Esophagus squamous epithelium (tissue), 5 donors: ENCODE measurements around the gene WFDC5. TPM values are rescaled to one million over a fixed set of nuclear protein-coding genes. Genes with fewer than 3 reads are reported as not detected.

ENCODE experiments used
- DNase-seq: peaks from one replicate; lab custom pipeline; 2025; lab: John Stamatoyannopoulos, UW
- H3K27ac ChIP-seq, 4 donors: fragments of 200-600 bp; sonication (generic); one replicate each; pipeline ENCODE4 v1.5.1; 2016 to 2019; ENCODE audit warnings: mild to moderate bottlenecking in 1 of 4
- H3K27me3 ChIP-seq, 4 donors: fragments of 200-600 bp; sonication (generic); 1 replicate in 3 of 4; 2 replicates in 1 of 4; pipeline versions ENCODE4 v1.5.1 to v1.6.0; 2017 to 2021; ENCODE audit warnings: antibody characterized with exemption in 1 of 4
- H3K36me3 ChIP-seq, 3 donors: fragments of 200-600 bp; sonication (generic); one replicate each; pipeline ENCODE4 v1.5.1; 2016 to 2019
- H3K4me1 ChIP-seq, 3 donors: fragments of 200-600 bp; sonication (generic); one replicate each; pipeline ENCODE4 v1.5.1; 2017 to 2019
- H3K4me3 ChIP-seq, 4 donors: fragments of 200-600 bp; sonication (generic); 1 replicate in 3 of 4; 2 replicates in 1 of 4; pipeline ENCODE4 v1.5.1; 2016 to 2019; ENCODE audit warnings: mild to moderate bottlenecking in 2 of 4, moderate library complexity in 1 of 4
- H3K9me3 ChIP-seq, 3 donors: fragments of 200-600 bp; sonication (generic); one replicate each; pipeline ENCODE4 v1.5.1; 2016 to 2019
- POLR2A ChIP-seq, 4 donors: fragments of 450-650 bp; IDR thresholded peaks; one replicate each; pipeline ENCODE4 v1.6.1; 2017; ENCODE audit warnings: antibody characterized with exemption in 4 of 4, mild to moderate bottlenecking in 4 of 4, moderate library complexity in 3 of 4
- WGBS, 2 donors: methylation state at CpG; one replicate each; pipeline ENCODE4 v1.1.5; 2018; 5-methylcytosine and 5-hydroxymethylcytosine counted together
- intact Hi-C: fragments of 100-400 bp; cut with DNase I; formaldehyde crosslinking; loops from one replicate; pipeline ENCODE4 v1.15.0; 2022
- total RNA-seq, 4 donors: library from RNA; depleted of rRNA; stranded (reverse); fragments of >200 nt; gene quantifications; one replicate each; pipeline ENCODE4 v1.1.0, GENCODE V29; 2016
- TF ChIP-seq, protein P1 (sequence below), 6 experiments: fragments of 450-650 bp in 4 of 6; fragments of 200-600 bp in 2 of 6; sonication (generic) in 2 of 6; IDR thresholded peaks; one replicate each; pipeline ENCODE4 v1.5.1; 2016 to 2019; ENCODE audit warnings: antibody characterized with exemption in 6 of 6, mild to moderate bottlenecking in 4 of 6, moderate library complexity in 4 of 6
- donor health status: DM: yes; HTN: yes; CAD: no.

Gene WFDC5
- total RNA-seq, 4 donors from 2014 or later, result 3.1 to 32.1 (median 4.6) TPM

DNA sequence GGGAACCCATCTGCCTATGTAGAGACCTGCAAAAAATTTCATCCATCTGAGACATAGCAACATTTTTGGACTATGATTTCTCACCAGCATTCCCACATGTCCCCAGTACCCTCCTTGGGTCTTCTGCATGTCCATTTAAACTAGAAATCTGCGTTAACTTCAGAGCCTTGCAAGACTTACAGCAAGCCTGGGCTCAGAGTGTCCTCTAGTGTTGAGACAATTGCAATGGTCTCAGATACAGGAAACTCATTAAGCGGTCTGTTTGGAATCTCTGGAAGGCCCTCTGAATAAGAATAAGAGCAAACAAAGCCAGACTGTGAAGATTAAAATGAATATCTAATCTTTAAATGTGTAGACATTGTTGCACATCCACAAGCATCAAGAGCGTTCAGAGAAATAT is 39.2 kb upstream of the WFDC5 start:
- DNase-seq, result no peak
- no peak overlapping the region for H3K4me3 ChIP-seq
- peaks cover 4 to 21% (median 5%) of the 10 kb centered on the region in 3 donors for H3K4me1 ChIP-seq
- no peak overlapping the region for H3K27ac ChIP-seq
- peaks cover 0 to 2% (median 0%) of the 10 kb centered on the region in 3 donors for H3K9me3 ChIP-seq
- H3K36me3 ChIP-seq, result no peaks in the 10 kb centered on the region
- intact Hi-C loops, result no loop called here
- no peaks in the 10 kb centered on the region for H3K27me3 ChIP-seq
- TF ChIP-seq, protein P1, sequence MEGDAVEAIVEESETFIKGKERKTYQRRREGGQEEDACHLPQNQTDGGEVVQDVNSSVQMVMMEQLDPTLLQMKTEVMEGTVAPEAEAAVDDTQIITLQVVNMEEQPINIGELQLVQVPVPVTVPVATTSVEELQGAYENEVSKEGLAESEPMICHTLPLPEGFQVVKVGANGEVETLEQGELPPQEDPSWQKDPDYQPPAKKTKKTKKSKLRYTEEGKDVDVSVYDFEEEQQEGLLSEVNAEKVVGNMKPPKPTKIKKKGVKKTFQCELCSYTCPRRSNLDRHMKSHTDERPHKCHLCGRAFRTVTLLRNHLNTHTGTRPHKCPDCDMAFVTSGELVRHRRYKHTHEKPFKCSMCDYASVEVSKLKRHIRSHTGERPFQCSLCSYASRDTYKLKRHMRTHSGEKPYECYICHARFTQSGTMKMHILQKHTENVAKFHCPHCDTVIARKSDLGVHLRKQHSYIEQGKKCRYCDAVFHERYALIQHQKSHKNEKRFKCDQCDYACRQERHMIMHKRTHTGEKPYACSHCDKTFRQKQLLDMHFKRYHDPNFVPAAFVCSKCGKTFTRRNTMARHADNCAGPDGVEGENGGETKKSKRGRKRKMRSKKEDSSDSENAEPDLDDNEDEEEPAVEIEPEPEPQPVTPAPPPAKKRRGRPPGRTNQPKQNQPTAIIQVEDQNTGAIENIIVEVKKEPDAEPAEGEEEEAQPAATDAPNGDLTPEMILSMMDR (IDR thresholded peaks at IDR 0.05), result no peak
- TF ChIP-seq POLR2A (IDR thresholded peaks at IDR 0.05), result no peak
- WGBS, 2 donors, result 51 to 73% methylated on average over 3 of the region's 3 CpGs

DNA sequence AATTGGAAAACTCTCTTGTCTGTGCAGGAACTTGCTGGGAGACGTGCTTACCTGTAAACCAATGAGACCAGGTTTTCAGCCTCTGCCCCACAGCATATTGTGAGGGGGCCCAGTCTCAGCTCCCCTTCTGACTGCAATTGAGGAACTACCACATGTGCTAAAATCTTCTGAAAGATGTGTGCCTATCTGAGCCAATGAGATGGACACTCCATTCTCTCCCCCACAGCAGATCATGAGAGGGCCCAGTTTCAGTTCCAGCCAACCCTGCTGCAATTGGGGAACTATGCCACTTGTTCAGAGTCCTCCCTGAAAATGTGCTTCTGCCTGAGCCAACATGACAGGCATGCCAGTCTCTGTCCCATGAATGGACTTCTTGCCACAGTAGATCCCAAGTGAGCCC is 38.8 kb upstream of the WFDC5 start:
- no peak for TF ChIP-seq POLR2A (IDR thresholded peaks at IDR 0.05)
- TF ChIP-seq, protein P1 (IDR thresholded peaks at IDR 0.05), result no peak
- Histone ChIP-seq H3K9me3 (no peaks in the 10 kb centered on the region), H3K27me3 (peaks cover 0 to under 1% (median 0%) of the 10 kb centered on the region in 4 donors), H3K4me1 (peaks cover 4 to 21% (median 5%) of the 10 kb centered on the region in 3 donors), H3K4me3 (no peak overlapping the region), H3K36me3 (no peaks in the 10 kb centered on the region), H3K27ac (no peak overlapping the region)
- DNase-seq, result no peak
- 29 to 67% methylated on average over 1 of the region's 1 CpG for WGBS, 2 donors
- intact Hi-C loops, result no loop called here

DNA sequence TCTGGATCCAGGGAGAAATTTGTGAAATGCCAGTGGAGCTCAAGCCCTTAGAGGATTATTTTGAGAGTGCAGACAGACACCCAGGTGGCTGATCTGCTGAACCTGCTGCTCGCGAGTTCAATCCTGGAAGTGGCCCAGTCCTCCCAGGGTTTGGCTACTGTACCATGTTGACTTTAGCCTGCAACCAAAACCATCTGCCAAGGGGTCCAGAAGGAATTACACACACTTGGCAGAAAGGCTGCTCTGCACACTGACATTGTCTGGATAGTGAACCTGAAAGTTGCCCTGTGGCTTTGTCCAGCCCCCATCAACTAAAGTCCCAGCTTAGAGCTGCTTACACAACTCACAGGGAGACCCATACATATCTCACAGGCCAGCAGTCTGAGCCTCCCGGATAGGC is 38.2 kb upstream of the WFDC5 start:
- Histone ChIP-seq H3K27ac (no peak overlapping the region), H3K36me3 (no peaks in the 10 kb centered on the region), H3K27me3 (peaks cover 0 to 7% (median 0%) of the 10 kb centered on the region in 4 donors), H3K9me3 (no peaks in the 10 kb centered on the region), H3K4me3 (no peak overlapping the region), H3K4me1 (peaks cover 4 to 16% (median 5%) of the 10 kb centered on the region in 3 donors)
- TF ChIP-seq, protein P1 (IDR thresholded peaks at IDR 0.05), result no peak
- no peak for TF ChIP-seq POLR2A (IDR thresholded peaks at IDR 0.05)
- no peak for DNase-seq
- WGBS, 2 donors, result 70% methylated on average over 3 of the region's 3 CpGs; no CpG with 5 or more reads in 1 of the 2 donors
- intact Hi-C loops, result no loop called here

DNA sequence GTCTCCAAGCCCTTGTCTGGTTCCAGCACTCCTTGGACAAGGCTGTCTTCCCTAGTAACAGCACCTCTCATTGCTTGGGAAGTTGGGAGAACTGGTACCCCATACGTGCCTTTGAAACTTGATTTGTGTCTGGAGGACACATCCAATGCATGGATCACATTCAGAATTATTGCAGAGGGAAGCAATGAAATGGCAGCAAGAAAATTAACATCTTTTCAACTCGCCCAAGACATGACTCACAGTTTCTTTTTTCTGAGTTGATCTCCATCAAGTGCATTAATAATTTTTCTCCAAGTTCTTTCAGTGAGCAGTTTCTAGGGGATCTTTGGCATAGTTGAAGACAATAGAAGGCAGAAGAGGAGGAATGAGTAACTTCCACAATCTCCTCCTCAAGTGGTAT is 37.4 kb upstream of the WFDC5 start:
- no peak for TF ChIP-seq POLR2A (IDR thresholded peaks at IDR 0.05)
- TF ChIP-seq, protein P1 (IDR thresholded peaks at IDR 0.05), result no peak
- DNase-seq, result no peak
- H3K36me3 ChIP-seq, result no peaks in the 10 kb centered on the region
- peaks cover 0 to 9% (median 0%) of the 10 kb centered on the region in 3 donors for H3K4me1 ChIP-seq
- intact Hi-C loops, result no loop called here
- WGBS, 2 donors, result 42 to 61% methylated on average over 2 of the region's 2 CpGs
- no peak overlapping the region for H3K27ac ChIP-seq
- peaks cover 0 to 12% (median 0%) of the 10 kb centered on the region in 4 donors for H3K27me3 ChIP-seq
- H3K9me3 ChIP-seq, result no peaks in the 10 kb centered on the region
- no peak overlapping the region for H3K4me3 ChIP-seq

DNA sequence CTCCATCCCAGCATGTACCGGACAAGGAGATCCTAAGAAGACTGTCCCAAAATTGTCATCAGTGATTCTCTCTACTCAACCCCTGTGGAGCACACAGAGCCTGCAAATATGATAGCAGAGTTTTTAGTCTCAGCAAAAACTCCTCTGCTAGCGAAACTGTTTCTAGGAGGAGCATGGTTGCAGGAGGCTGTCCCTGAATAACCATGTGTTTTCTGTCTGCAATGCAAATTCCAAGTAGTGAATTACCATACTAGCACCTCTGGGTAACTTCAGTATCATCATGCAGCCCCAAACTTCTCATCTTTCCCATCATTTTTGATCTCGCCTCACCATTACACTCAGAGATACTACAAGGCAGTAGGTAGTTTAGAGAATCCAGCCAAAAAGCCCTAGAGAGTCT is 34.1 kb upstream of the WFDC5 start:
- Histone ChIP-seq H3K4me3 (no peak overlapping the region), H3K9me3 (no peaks in the 10 kb centered on the region), H3K27me3 (peaks cover 0 to 40% (median 0%) of the 10 kb centered on the region in 4 donors), H3K27ac (no peak overlapping the region), H3K4me1 (peaks cover 0 to 6% (median 0%) of the 10 kb centered on the region in 3 donors), H3K36me3 (no peaks in the 10 kb centered on the region)
- 78 to 100% methylated on average over 2 of the region's 3 CpGs for WGBS, 2 donors
- intact Hi-C loops, result no loop called here
- TF ChIP-seq POLR2A (IDR thresholded peaks at IDR 0.05), result no peak
- TF ChIP-seq, protein P1 (IDR thresholded peaks at IDR 0.05), result no peak
- no peak for DNase-seq
